ENCODE results near the gene SPATA2. TPM values are rescaled to one million over a fixed set of nuclear protein-coding genes. Genes with fewer than 3 reads are reported as not detected.

SPATA2 gene
- total and polyA plus RNA-seq, 2 of the 13 experiments (the other 11 are each of a cell fraction or from before 2014, with no cell fraction given), result 3.2 to 8.7 TPM

GRCh38 chr20:49915380-49916145, at the start of gene SPATA2 (continued):
- peak; percentile 90; the same call in 1 of the 2 replicates for TF ChIP-seq ZFP91 (CRISPR knock-in tag; IDR thresholded peaks at IDR 0.05; ENCODE audit: borderline replicate concordance)
- no peak for TF ChIP-seq NAIF1 (CRISPR knock-in tag; IDR thresholded peaks at IDR 0.05; ENCODE audit: borderline replicate concordance)
- TF ChIP-seq NFIB (CRISPR knock-in tag; IDR thresholded peaks at IDR 0.05; ENCODE audit: borderline replicate concordance), result no peak
- TF ChIP-seq, protein P1, sequence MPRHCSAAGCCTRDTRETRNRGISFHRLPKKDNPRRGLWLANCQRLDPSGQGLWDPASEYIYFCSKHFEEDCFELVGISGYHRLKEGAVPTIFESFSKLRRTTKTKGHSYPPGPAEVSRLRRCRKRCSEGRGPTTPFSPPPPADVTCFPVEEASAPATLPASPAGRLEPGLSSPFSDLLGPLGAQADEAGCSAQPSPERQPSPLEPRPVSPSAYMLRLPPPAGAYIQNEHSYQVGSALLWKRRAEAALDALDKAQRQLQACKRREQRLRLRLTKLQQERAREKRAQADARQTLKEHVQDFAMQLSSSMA (CRISPR knock-in tag; IDR thresholded peaks at IDR 0.05), result peak; percentile 96
- TF ChIP-seq ZNF350 (CRISPR knock-in tag; IDR thresholded peaks at IDR 0.05; ENCODE audit: borderline replicate concordance, low read depth), result peak; percentile 97
- TF ChIP-seq ZNF331 (CRISPR knock-in tag; IDR thresholded peaks at IDR 0.05), result no peak
- TF ChIP-seq ZNF224 (CRISPR knock-in tag; IDR thresholded peaks at IDR 0.05), result peak; percentile 76
- TF ChIP-seq, protein P2, sequence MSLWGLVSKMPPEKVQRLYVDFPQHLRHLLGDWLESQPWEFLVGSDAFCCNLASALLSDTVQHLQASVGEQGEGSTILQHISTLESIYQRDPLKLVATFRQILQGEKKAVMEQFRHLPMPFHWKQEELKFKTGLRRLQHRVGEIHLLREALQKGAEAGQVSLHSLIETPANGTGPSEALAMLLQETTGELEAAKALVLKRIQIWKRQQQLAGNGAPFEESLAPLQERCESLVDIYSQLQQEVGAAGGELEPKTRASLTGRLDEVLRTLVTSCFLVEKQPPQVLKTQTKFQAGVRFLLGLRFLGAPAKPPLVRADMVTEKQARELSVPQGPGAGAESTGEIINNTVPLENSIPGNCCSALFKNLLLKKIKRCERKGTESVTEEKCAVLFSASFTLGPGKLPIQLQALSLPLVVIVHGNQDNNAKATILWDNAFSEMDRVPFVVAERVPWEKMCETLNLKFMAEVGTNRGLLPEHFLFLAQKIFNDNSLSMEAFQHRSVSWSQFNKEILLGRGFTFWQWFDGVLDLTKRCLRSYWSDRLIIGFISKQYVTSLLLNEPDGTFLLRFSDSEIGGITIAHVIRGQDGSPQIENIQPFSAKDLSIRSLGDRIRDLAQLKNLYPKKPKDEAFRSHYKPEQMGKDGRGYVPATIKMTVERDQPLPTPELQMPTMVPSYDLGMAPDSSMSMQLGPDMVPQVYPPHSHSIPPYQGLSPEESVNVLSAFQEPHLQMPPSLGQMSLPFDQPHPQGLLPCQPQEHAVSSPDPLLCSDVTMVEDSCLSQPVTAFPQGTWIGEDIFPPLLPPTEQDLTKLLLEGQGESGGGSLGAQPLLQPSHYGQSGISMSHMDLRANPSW (CRISPR knock-in tag; IDR thresholded peaks at IDR 0.05; ENCODE audit: borderline replicate concordance), result peak; percentile 94; the same call in 1 of the 2 replicates
- peak; percentile 54 for TF ChIP-seq HHEX (CRISPR knock-in tag; IDR thresholded peaks at IDR 0.05)
- peak; percentile 66; the same call in 1 of the 2 replicates for TF ChIP-seq TEAD2 (CRISPR knock-in tag; IDR thresholded peaks at IDR 0.05)
- TF ChIP-seq ZSCAN31 (CRISPR knock-in tag; IDR thresholded peaks at IDR 0.05; ENCODE audit: low read depth), result peak; percentile 93; the same call in 1 of the 2 replicates
- TF ChIP-seq GLI4 (CRISPR knock-in tag; IDR thresholded peaks at IDR 0.05; ENCODE audit: borderline replicate concordance), result peak; percentile 33; the same call in 1 of the 2 replicates
- no peak for TF ChIP-seq ZNF670 (CRISPR knock-in tag; IDR thresholded peaks at IDR 0.05; ENCODE audit: borderline replicate concordance)
- TF ChIP-seq ZNF737 (CRISPR knock-in tag; IDR thresholded peaks at IDR 0.05; ENCODE audit: borderline replicate concordance), result peak; percentile 88
- TF ChIP-seq ZMYM2 (CRISPR knock-in tag; IDR thresholded peaks at IDR 0.05), result no peak; the same call in 1 of the 2 replicates
- peak; percentile 72 for TF ChIP-seq JUND (CRISPR knock-in tag; IDR thresholded peaks at IDR 0.05)
- peak; percentile 7 for TF ChIP-seq TBL1XR1 (IDR thresholded peaks at IDR 0.05; ENCODE audit: borderline replicate concordance, low read length, partially characterized antibody)
- TF ChIP-seq ZBTB4 (CRISPR knock-in tag; IDR thresholded peaks at IDR 0.05; ENCODE audit: borderline replicate concordance), result peak; percentile 85; the same call in 1 of the 2 replicates

All from HepG2 (cell line).